Activated naive CD4-positive, alpha-beta T cell (primary cell): Measurements from ENCODE around the gene PON1.

Experiments
- DNase-seq, 4 experiments: peaks; one replicate each; lab custom pipeline; 2025; lab: John Stamatoyannopoulos, UW

Gene PON1

DNA sequence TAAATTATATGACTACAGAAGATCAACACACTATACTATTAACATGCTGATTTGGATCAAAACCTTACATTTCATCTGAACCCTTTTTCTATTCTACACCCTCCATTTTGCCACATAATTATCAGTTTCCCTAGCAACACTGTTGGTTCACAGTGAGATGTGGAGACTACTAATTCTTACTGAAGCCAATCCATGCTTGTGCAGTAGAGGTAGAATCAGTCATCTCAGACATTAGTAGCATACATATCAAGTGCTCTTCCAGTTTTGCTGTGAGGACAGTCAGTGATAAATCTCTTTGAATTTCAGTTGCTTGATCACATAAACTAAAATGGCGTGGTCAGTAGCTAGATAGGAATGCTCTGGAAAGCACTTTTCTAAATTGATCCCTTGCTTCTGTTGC, 70.3 kb downstream of the PON1 start:
- DNase-seq = no peak

DNA sequence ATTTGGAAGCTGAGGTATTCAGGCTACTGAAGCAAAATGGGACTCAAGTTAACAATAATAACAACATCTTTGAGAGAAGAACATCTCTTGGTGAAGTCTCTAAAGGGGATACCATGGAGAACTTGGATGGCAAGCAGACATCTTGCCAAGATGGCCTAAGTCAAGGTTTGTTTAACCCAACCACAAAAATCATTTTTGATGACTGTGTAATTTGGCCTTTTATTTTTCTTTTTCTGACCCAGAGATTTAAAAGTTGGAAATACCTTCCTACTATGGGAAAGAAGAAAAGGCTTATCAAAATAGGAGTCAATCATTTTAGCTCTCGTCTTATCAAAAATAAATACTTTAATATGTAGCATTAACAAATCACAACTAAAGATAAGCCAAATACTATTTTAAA, 72.4 kb downstream of the PON1 start:
- no peak for DNase-seq

DNA sequence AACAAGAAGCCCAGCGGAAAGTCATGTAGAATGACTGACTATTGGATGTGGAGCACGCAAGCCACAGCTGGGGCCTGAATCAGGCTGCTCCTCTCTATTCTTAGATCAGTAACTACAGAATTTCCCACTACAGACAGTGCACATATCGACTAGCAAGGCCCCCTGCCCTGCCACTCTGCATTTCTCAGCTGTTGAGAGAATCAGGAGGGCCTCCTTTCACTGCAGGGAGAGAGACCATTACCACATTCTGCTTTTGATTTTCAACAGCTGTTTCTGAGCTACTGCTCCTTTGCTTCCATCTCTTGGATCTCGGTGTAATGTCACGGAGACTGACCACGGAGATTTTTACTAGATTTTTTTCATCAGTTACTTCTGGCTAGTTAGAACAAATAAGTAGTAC, 73.8 kb downstream of the PON1 start:
- no peak for DNase-seq
